T47D (cell line): ENCODE measurements around the gene LURAP1L.

ENCODE experiments used
- DNase-seq, 2 experiments: peaks; one replicate each; pipeline versions ENCODE4 v3.0.0 to v3.0.0-alpha.2; 2011 to 2012; ENCODE audit warnings: low read depth in 1 of 2, low spot score in 1 of 2
- JUND ChIP-seq: IDR thresholded peaks from 2 replicates; pipeline ENCODE4 v1.6.1; 2012; ENCODE audit warnings: low read depth
- in situ Hi-C: cut with HindIII; loops from 2 replicates; pipeline ENCODE4 v1.10.0; 2016; ENCODE audit warnings: low sequenced_read_pairs, low pct_unique_long_range_greater_than_20kb

The LURAP1L gene

GRCh38 chr9:12783767-12784460 is 9.1 kb downstream of the LURAP1L start:
- no peak for TF ChIP-seq JUND
- DNase-seq: no peak
- in situ Hi-C loops: no loop called here

- peak in 1 of 2 experiments; percentile 95 for DNase-seq
Measured at GRCh38 chr9:12784461-12785259, 9.8 kb downstream of the LURAP1L start.

GRCh38 chr9:12785260-12785770 is 10.5 kb downstream of the LURAP1L start:
- peak in 1 of 2 experiments; percentile 97 for DNase-seq
- TF ChIP-seq JUND: no peak
- in situ Hi-C loops: no loop called here

More at GRCh38 chr9:12784461-12785259, 9.8 kb downstream of the LURAP1L start:
- TF ChIP-seq JUND: peak; percentile 73
- in situ Hi-C loops: no loop called here

- no peak for TF ChIP-seq JUND
- in situ Hi-C loops: no loop called here
- DNase-seq: no peak
Measured at GRCh38 chr9:12785941-12786340, 11.1 kb downstream of the LURAP1L start.

- peak; percentile 48; the same call in 1 of the 2 replicates for TF ChIP-seq JUND
- peak in 1 of 2 experiments; percentile 3 for DNase-seq
Measured at GRCh38 chr9:12790001-12790400, 15.2 kb downstream of the LURAP1L start.

GRCh38 chr9:12790883-12791282 is 16.1 kb downstream of the LURAP1L start:
- in situ Hi-C loops: no loop called here
- TF ChIP-seq JUND: no peak
- peak in 1 of 2 experiments; percentile 70 for DNase-seq

More at GRCh38 chr9:12790001-12790400, 15.2 kb downstream of the LURAP1L start:
- in situ Hi-C loops: no loop called here

- in situ Hi-C loops: no loop called here
- TF ChIP-seq JUND: peak; percentile 86
- DNase-seq: peak in 1 of 2 experiments; percentile 94
Measured at GRCh38 chr9:12794101-12794799, 19.4 kb downstream of the LURAP1L start.

- no peak for DNase-seq
- no peak for TF ChIP-seq JUND
- in situ Hi-C loops: no loop called here
Measured at GRCh38 chr9:12796601-12797000, 21.8 kb downstream of the LURAP1L start.

GRCh38 chr9:12797037-12797436 is 22.2 kb downstream of the LURAP1L start:
- in situ Hi-C loops: no loop called here
- DNase-seq: no peak
- no peak for TF ChIP-seq JUND

GRCh38 chr9:12798066-12798770 is 23.4 kb downstream of the LURAP1L start:
- no peak for TF ChIP-seq JUND
- in situ Hi-C loops: no loop called here
- DNase-seq: no peak

GRCh38 chr9:12801187-12801586 is 26.4 kb downstream of the LURAP1L start:
- no peak for DNase-seq
- no peak for TF ChIP-seq JUND
- in situ Hi-C loops: no loop called here

GRCh38 chr9:12801663-12802062 is 26.8 kb downstream of the LURAP1L start:
- TF ChIP-seq JUND: no peak
- DNase-seq: no peak
- in situ Hi-C loops: no loop called here
